K562 (cell line): ENCODE measurements around the gene S100G. TPM values are rescaled to one million over a fixed set of nuclear protein-coding genes. Genes with fewer than 3 reads are reported as not detected.

ENCODE experiments used
- C11orf30 ChIP-seq: fragments of 450-650 bp; IDR thresholded peaks from 2 replicates; pipeline ENCODE4 v1.6.1; 2016; ENCODE audit warnings: low read depth, mild to moderate bottlenecking
- DACH1 ChIP-seq: fragments of 450-650 bp; IDR thresholded peaks from 2 replicates; pipeline ENCODE4 v1.6.1; 2018; ENCODE audit not compliant: partially characterized antibody
- E2F8 ChIP-seq: fragments of 450-650 bp; IDR thresholded peaks from 2 replicates; pipeline ENCODE4 v1.7.1; 2018; ENCODE audit warnings: mild to moderate bottlenecking, low read depth; ENCODE audit not compliant: partially characterized antibody
- EP400 ChIP-seq: fragments of 450-650 bp; IDR thresholded peaks from 2 replicates; pipeline ENCODE4 v1.6.1; 2017; ENCODE audit warnings: antibody characterized with exemption, mild to moderate bottlenecking, moderate library complexity
- GATAD2B ChIP-seq: fragments of 450-650 bp; IDR thresholded peaks from 2 replicates; pipeline ENCODE4 v1.6.1; 2017; ENCODE audit warnings: mild to moderate bottlenecking, borderline replicate concordance
- HDAC2 ChIP-seq: fragments of 450-650 bp; IDR thresholded peaks from 2 replicates; pipeline ENCODE4 v1.6.1; 2016; ENCODE audit warnings: mild to moderate bottlenecking
- HDGF ChIP-seq: fragments of 450-650 bp; IDR thresholded peaks from 2 replicates; pipeline ENCODE4 v1.6.1; 2016
- MBD1 ChIP-seq: fragments of 250-450 bp; sonication (Bioruptor Pico); IDR thresholded peaks from 2 replicates; pipeline ENCODE4 v1.8.0; 2022; ENCODE audit warnings: inconsistent platforms
- NFE2 ChIP-seq: IDR thresholded peaks from 2 replicates; pipeline ENCODE4 v1.6.1; 2014; ENCODE audit warnings: antibody characterized with exemption, low read depth
- NFRKB ChIP-seq: fragments of 450-650 bp; IDR thresholded peaks from 2 replicates; pipeline ENCODE4 v1.6.1; 2016; ENCODE audit warnings: low read depth
- SMARCE1 ChIP-seq: fragments of 450-650 bp; IDR thresholded peaks from 2 replicates; pipeline ENCODE4 v1.7.1; 2016; ENCODE audit warnings: mild to moderate bottlenecking
- SRSF7 ChIP-seq: fragments of 200-400 bp; formaldehyde crosslinking; optimal IDR thresholded peaks from 2 replicates; pipeline ENCODE3; 2017; ENCODE audit warnings: mild to moderate bottlenecking, low read depth, low read length
- TEAD1 ChIP-seq, 2 experiments: fragments of 450-650 bp in 1 of 2; sonication (generic) in 1 of 2; formaldehyde crosslinking; IDR thresholded peaks; 2 replicates each; pipeline versions ENCODE4 v1.4.0 to v1.8.0; 2020 to 2022; ENCODE audit warnings: mild to moderate bottlenecking in 2 of 2, missing genetic modification reagents in 1 of 2
- TEAD4 ChIP-seq, 2 experiments: sonication (generic) in 1 of 2; formaldehyde crosslinking in 1 of 2; IDR thresholded peaks; 2 replicates each; pipeline versions ENCODE4 v1.6.1 to v1.8.0; 2012 to 2022; ENCODE audit warnings: borderline replicate concordance in 1 of 2, inconsistent platforms in 1 of 2, low read length in 1 of 2, mild to moderate bottlenecking in 1 of 2, missing genetic modification reagents in 1 of 2
- TFAM ChIP-seq: fragments of 250-450 bp; sonication (Bioruptor Pico); conservative IDR thresholded peaks from 2 replicates; pipeline ENCODE4 v1.5.0; 2021; ENCODE audit warnings: mild to moderate bottlenecking, moderate library complexity
- TFAP4 ChIP-seq: sonication (generic); formaldehyde crosslinking; IDR thresholded peaks from 2 replicates; pipeline ENCODE4 v1.8.0; 2022; ENCODE audit warnings: missing genetic modification reagents, mild to moderate bottlenecking, moderate library complexity, borderline replicate concordance
- TGIF2 ChIP-seq: sonication (generic); formaldehyde crosslinking; IDR thresholded peaks from 2 replicates; pipeline ENCODE4 v1.8.1; 2022; ENCODE audit warnings: mild to moderate bottlenecking, missing genetic modification reagents, moderate library complexity
- ZC3H8 ChIP-seq: fragments of 450-650 bp; IDR thresholded peaks from 2 replicates; pipeline ENCODE4 v1.6.1; 2017
- ZNF277 ChIP-seq: fragments of 250-450 bp; sonication (Bioruptor Pico); IDR thresholded peaks from 2 replicates; pipeline ENCODE4 v1.8.0; 2022; ENCODE audit warnings: inconsistent platforms, mild to moderate bottlenecking, moderate library complexity, borderline replicate concordance
- ZNF655 ChIP-seq: fragments of 250-450 bp; sonication (Bioruptor Pico); IDR thresholded peaks from 2 replicates; pipeline ENCODE4 v1.5.0; 2021
- ZNF699 ChIP-seq: fragments of 250-450 bp; sonication (Bioruptor Pico); IDR thresholded peaks from 2 replicates; pipeline ENCODE4 v1.8.0; 2021; ENCODE audit warnings: mild to moderate bottlenecking, moderate library complexity; ENCODE audit not compliant: insufficient replicate concordance
- ZNF717 ChIP-seq: fragments of 250-450 bp; sonication (Bioruptor Pico); IDR thresholded peaks from 2 replicates; pipeline ENCODE4 v1.5.0; 2021
- ZZZ3 ChIP-seq: fragments of 450-650 bp; IDR thresholded peaks from 2 replicates; pipeline ENCODE4 v1.6.1; 2016; ENCODE audit warnings: antibody characterized with exemption, mild to moderate bottlenecking, moderate library complexity
- polyA plus RNA-seq, 8 experiments: library from polyadenylated mRNA; depleted of rRNA in 4 of 8; stranded (reverse) in 5 of 8; unstranded in 3 of 8; fragments of >200 nt; fragmentation: Nextera tagmentation in 2 of 8; fragmentation: Illumina TruSeq in 1 of 8; extraction: Ambion mirVana in 2 of 8; extraction: Trizol in 1 of 8; gene quantifications; 2 replicates each; pipeline versions ENCODE4 v1.2.1 to v1.2.3, GENCODE V29; 2011 to 2014; ENCODE audit warnings: inconsistent platforms in 1 of 8, missing spikeins in 1 of 8
- total RNA-seq, 7 experiments: library from RNA; depleted of rRNA in 6 of 7; stranded (reverse); fragments of >200 nt in 6 of 7; fragmentation: Illumina TruSeq in 2 of 7; extraction: Trizol in 2 of 7; gene quantifications; 2 replicates each; pipeline versions ENCODE4 v1.2.1 to v1.2.3, GENCODE V29; 2011 to 2021; ENCODE audit warnings: low replicate concordance in 1 of 7

The S100G gene
- total and polyA plus RNA-seq, 9 of the 15 experiments (the other 6 are each of a cell fraction or from before 2014, with no cell fraction given) = not detected

GRCh38 chrX:16633754-16634153, 16.2 kb upstream of the S100G start (continued):
- TF ChIP-seq C11orf30 = peak; percentile 95
- TF ChIP-seq TGIF2 (CRISPR knock-in tag) = no peak
- TF ChIP-seq ZZZ3 = no peak
- TF ChIP-seq ZC3H8 = no peak
- no peak for TF ChIP-seq ZNF699 (CRISPR knock-in tag)
- no peak for TF ChIP-seq HDGF
- TF ChIP-seq ZNF717 (CRISPR knock-in tag) = no peak
- peak; percentile 38 for TF ChIP-seq DACH1
- 0 out of 2 replicates have a peak, but pooled peaks have one; percentile 39 for TF ChIP-seq GATAD2B
- TF ChIP-seq E2F8 = no peak
- no peak for TF ChIP-seq MBD1 (CRISPR knock-in tag)
- TF ChIP-seq TFAM (CRISPR knock-in tag) = no peak
- TF ChIP-seq ZNF655 (CRISPR knock-in tag) = no peak
- no peak for TF ChIP-seq TEAD4 (IDR thresholded peaks at IDR 0.05; ENCODE audit: low read length)
- TF ChIP-seq TEAD4 (CRISPR knock-in tag; IDR thresholded peaks at IDR 0.05; ENCODE audit: borderline replicate concordance) = no peak
- no peak for TF ChIP-seq ZNF277 (CRISPR knock-in tag)
- TF ChIP-seq HDAC2 = no peak
- peak; percentile 34; the same call in 1 of the 2 replicates for TF ChIP-seq EP400
- TF ChIP-seq TEAD1 (CRISPR knock-in tag; IDR thresholded peaks at IDR 0.05) = no peak
- TF ChIP-seq SMARCE1 = peak; percentile 63; the same call in 1 of the 2 replicates
- peak; percentile 93 for TF ChIP-seq NFE2
- no peak for TF ChIP-seq TFAP4 (CRISPR knock-in tag)
- no peak for TF ChIP-seq SRSF7
- TF ChIP-seq NFRKB = no peak
